CD1c-positive myeloid dendritic cell (primary cell): ENCODE results near the gene SRGAP3.
A peak's percentile ranks its signal among the peaks of the same experiment; 100 is the strongest.
"Not testable (repeated sequence)": the region's sequence is repeated elsewhere in the genome, so short reads cannot be mapped to it uniquely, and the experiment has no call there.

ENCODE experiments used
- DNase-seq: peaks from one replicate; pipeline ENCODE4 v3.0.0-alpha.2; 2016; ENCODE audit errors: extremely low spot score

SRGAP3 gene

GRCh38 chr3:9085428-9085827 lies 164.0 kb downstream of the SRGAP3 start:
- DNase-seq = not testable (repeated sequence)

DNA sequence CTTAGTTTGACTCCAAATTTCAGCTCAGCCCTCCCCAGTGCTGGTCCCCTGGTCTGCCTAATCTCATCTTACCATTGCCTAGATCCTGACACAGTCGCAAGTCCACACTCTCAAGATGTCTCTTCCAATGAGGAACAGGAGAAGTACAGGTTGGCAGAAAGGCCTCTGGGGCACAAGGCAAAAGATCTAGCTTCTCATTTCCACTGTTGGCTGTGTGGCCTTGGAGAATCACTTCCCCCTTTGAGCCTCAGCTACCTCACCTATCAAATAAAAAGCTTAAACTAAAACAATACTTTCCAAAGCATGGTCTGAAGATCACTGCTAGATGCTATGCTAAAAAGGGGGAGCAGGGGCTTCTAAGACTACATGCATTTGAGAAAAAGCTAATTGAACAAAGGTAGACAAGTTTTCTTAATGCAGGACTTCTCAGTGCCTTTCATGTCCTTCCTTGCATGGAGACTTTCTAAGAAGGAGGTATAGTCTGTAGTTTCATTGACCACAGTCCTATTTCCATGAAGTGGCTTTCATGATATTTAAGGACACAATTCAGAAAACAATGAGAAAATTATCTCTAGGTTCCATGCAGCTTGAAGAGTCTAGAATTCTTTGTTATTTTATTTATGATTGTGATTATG lies 168.1 kb downstream of the SRGAP3 start:
- DNase-seq = peak; percentile 39

- DNase-seq = no peak
Observed at GRCh38 chr3:9080163-9080562, 169.3 kb downstream of the SRGAP3 start.

GRCh38 chr3:9079676-9080075 lies 169.8 kb downstream of the SRGAP3 start:
- no peak for DNase-seq

DNA sequence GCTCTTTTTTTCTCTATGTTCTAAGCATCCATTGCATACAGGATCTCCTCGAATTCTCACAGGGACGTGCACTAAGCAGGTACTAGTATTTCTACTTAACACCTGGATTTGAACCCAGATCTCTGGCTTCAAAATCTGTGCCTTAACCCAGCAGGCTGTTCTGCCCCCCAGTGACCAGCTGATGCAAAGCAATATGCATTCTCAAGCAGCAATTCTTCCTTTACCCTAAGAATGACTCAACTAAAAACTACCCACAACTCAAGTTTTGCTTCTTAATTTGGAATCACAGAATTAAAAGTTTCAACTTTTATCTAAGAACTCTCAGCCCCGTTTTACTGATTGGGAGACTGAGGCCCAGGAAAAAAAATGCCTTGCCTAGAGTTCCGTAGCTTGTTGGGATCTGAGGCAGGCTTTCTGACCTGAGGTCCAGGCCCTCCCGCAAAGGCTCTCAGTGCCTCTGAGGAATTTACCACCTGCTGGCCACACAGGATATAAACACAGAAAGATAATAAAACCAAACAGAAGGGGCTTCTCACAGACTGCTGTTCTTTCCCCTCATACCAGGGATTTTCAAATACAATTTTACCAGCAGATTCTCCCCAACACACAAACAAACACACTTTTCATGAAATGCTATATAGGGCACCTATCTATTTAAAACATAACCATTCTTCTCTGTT lies 170.7 kb downstream of the SRGAP3 start:
- no peak for DNase-seq

GRCh38 chr3:9077029-9077428 lies 172.4 kb downstream of the SRGAP3 start:
- DNase-seq = no peak

DNA sequence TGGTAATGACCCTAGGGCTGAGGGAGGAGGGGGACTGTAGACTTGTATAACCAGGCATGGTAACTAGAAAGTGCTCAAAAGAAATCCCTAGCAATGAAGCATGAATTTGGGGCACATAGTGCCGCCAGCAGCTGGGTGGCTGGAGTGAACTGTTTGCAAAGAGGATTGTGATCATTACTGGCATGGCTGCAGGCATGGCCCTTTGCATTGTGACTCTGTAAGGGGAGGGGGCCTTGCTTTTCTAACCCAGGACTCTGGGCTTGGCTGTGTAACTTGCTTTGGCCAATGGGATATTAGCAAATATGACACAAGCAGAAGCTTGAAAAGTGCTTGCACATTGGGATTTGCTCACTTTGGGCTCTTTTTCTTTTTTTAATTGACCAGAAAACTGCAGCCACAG lies 173.7 kb downstream of the SRGAP3 start:
- no peak for DNase-seq

DNA sequence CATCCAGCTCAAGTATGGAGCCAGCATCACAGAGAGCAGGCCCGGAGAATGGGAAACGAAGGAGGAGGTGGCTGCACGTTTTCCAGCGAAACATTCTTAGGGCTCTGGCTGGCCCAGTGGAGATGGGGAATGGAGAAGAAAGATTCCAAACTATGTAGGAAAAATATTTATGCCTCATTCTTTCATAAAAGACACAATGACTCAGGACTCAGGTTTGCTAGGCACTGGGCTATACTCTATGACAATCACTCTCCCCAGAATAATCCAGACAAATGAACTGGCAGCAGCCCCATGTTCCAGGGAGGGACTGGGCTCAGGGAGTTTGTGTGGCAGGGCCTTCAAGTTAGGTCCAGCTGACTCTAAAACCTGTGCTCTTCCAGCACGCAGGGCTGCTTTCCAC lies 175.4 kb downstream of the SRGAP3 start:
- no peak for DNase-seq

DNA sequence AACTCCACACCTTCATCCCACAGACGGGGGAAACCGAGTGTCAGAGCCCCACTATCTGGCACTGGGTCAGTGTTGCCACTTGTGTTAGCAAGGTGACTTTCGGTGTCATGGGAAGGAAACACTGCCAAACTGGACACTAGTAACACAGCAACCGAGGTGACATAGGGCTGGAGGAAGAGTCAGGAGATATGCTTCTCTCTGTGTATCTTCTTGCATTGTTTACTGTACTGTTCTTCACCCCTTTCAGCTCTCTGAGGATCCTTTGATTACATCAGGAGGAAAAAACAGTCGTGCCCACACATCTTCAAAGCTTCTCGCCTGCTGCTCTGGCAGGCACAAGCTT lies 176.8 kb downstream of the SRGAP3 start:
- no peak for DNase-seq

DNA sequence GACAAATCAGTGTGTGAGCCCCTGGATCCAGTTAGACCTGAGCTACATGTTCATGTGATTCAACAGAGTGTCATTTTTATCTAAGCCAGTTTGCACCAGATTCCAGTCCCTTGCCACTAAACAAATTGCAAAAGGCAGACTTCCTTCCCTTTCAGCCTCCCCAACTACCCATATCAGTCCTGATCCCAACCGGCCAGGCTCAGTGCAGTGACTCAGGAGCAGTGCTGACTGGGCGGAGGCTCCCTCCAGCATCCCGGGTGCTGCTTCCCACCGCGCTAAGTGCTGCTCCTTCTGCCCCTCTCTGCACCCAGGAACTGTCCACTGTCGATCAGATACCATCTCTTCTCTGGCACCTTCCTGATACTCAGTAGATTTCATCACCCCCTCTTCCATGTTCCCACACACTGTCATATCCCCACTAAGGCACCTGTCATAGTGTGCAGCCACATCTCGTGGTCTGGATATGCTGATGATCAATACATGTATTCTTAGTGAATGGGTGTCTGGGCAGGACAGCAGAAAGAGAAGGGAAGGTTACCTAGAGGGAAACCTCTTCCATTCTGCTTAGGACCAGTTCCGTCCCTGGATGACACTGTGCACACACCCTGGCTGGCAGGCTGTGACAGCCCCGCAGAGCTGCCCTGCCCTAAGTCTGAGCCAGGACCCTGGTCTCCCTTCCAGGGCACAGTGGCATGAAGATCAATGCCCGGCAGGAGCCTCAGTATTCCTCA lies 177.3 kb downstream of the SRGAP3 start:
- no peak for DNase-seq

- no peak for DNase-seq
Observed at GRCh38 chr3:9070961-9071360, 178.5 kb downstream of the SRGAP3 start.

DNA sequence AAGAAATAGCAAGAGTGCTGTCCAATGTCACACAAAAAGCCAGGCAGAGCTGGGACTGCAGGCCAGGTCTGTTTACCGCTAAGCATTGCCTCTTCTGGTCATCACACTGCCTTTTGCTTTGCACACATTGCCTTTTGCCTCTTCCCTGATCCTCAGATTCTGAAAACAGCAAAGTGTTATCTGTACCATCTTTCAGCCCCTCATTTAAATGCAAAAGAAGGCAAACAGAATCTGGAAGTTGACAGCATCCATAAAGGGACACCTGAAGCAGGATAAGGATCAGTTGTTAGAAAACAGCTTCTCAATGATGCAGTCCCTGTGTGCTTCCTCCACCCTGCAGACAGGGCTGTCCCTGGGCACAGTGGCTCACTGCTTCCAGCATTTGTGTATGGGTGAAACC lies 179.5 kb downstream of the SRGAP3 start:
- no peak for DNase-seq

DNA sequence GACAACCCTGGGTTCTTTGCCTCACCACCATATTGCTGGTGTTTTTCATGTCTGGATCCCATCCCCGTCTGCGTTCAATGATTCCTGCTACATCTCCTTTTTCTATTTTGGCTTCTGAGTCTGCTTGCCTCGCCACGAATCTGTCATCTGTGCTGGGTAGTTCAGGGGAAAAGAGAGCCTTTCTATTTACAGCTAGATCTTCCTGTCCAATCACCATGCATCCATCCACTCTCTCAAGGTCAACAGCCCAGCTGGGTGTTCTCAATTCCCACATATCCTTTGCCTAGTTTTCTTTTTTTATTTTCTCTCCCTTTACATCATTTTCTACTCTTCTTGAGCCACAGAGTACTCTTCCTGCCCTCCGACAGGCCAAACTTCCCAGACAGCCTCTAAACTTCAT lies 181.4 kb downstream of the SRGAP3 start:
- no peak for DNase-seq

GRCh38 chr3:9067352-9067975 lies 182.0 kb downstream of the SRGAP3 start:
- DNase-seq = peak; percentile 58

GRCh38 chr3:9066775-9067174 lies 182.7 kb downstream of the SRGAP3 start:
- DNase-seq = no peak

- DNase-seq = no peak
Observed at GRCh38 chr3:9066141-9066540, 183.3 kb downstream of the SRGAP3 start.

DNA sequence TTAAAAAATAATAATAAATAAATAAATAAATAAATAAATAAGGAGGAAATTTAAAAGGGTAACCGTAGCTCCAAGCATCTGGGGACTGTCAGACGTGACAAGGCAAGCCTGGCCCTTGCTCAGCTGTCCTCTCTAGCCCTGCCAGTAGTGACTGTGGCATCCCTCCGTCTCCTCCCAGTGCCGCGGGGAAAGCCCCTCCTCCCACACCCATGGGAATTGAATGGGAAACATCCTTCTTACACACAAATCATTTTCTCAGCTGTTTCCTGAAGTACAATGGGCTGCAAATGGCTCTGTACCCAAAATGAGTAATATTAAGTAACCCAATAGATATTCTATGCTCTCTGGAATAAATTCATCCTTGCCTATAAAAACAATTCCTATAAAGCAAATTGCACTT lies 184.6 kb downstream of the SRGAP3 start:
- no peak for DNase-seq

DNA sequence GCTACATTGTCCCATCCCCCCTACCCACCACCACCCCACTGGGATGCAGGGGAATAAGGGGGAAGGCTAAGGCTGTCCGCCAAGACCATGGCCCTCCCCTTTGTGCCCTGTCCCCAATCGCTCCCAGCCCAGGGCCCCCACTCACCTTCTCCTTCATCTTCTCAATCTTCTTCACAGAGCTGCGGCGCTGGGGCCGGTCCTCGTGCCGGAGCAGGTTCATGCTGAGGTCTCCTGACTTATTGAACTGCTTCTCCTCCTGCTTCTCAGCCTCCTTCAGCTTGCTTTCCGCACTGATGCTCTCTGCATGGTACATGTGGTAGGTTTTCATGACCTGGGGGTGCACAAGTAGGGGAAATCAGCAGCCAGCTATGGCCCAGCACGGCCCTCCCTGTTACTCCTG lies 185.2 kb downstream of the SRGAP3 start:
- no peak for DNase-seq

GRCh38 chr3:9062570-9062969 lies 186.9 kb downstream of the SRGAP3 start:
- DNase-seq = no peak

- no peak for DNase-seq
Observed at GRCh38 chr3:9061634-9062033, 187.8 kb downstream of the SRGAP3 start.

DNA sequence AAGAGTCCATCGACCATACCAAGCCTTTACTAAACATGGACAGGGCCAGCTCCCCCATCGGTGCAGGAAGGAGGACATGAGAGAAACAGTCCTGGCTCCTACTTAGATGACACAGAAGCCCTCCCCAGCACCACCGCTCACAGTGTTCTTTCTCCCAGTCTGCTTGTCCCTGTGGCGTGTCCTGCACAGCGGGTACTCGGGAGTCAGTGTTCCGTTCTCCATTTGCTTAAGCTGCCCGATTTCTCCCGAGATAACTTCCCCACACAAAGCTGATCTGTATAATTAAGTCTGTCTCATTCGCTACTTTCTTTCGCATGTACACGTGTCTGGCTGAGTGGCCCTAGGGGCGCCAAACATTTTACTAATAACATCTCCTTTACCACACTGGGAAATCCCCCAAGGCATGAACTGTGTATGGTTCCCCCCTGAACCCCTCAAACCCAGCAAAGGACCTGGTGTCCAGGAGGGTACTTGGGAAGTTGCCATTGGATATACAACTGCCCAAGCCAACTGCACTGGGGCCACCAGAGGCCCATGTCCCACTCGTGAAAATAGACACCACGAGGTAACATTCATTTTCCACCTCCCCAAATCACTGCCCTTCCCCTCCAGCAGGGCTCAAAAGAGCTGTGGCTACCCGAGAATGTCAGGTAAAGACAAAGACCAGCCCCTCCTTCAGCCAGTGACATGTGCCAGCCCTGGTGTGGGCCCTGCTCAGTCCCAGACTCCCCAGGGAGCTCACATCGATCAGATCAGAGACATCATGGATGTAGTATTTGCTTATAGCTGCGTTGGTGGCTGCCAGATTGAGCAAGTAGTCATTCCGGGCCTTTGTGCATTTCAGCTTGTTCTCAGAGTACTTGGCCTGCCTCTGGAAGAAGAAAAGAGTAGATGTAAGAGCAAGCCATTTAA lies 189.7 kb downstream of the SRGAP3 start:
- no peak for DNase-seq

DNA sequence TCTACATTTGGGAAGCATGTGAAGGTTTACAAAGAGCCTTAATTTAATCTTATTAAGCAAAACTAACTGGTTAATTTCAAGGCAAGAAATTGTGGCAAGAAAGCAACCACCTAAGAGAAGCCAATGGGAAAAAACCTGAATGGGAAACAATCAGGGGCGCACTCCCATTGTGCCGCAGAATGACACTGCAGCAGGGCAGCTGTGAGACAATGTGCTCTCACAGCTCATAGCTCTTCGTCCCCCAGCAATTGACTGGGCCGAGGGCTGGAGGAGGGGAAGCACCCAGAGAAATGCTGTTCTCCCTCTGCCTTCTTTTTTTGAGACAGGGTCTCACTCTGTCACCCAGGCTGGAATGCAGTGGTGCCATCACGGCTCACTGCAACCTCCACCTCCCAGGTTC lies 192.9 kb downstream of the SRGAP3 start:
- DNase-seq = no peak
